ENCODE results near the gene TAPBP. TPM values are rescaled to one million over a fixed set of nuclear protein-coding genes. Genes with fewer than 3 reads are reported as not detected.

TAPBP gene
- polyA plus RNA-seq, 2 of the 4 experiments (the other 2 are of a cell fraction): 16.8 to 37.5 TPM

DNA sequence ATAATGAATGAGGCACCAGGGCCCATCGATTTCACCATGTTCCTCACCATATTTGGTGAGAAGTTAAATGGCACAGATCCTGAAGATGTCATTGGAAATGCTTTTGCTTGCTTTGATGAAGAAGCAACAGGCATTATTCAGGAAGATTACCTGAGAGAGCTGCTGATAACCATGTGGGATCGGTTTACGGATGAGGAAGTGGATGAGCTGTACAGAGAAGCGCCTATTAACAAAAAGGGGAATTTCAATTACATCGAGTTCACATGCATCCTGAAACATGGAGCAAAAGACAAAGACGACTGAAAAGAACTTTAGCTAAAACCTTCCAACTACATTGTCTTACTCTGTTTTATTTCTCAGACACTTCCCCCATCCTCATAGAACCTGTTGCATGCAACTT, 25.3 kb upstream of the TAPBP start:
- TF ChIP-seq, protein P1, sequence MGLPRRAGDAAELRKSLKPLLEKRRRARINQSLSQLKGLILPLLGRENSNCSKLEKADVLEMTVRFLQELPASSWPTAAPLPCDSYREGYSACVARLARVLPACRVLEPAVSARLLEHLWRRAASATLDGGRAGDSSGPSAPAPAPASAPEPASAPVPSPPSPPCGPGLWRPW (IDR thresholded peaks at IDR 0.05): no peak
- ChIA-PET POLR2A (no interaction called here), CTCF (interaction anchor here (0.8 kb wide), 1 partner anchor 9 kb away, joined by 3 read pairs; no protein-coding TSS in a partner anchor)
- no peak for FAIRE-seq
- no peak for DNase-seq (ENCODE audit: low read depth in 1 of 2, low spot score in 1 of 2)
- WGBS (ENCODE audit: missing lambda C conversion rate): 75% methylated on average over 6 of the region's 6 CpGs
- no peak for ATAC-seq
- no peak overlapping the region for H3K4me2 ChIP-seq
- H3K4me3 ChIP-seq: no peak overlapping the region
- H3K9me3 ChIP-seq: no peaks in the 10 kb centered on the region
- no peak overlapping the region for H3K27ac ChIP-seq
- H3K4me1 ChIP-seq: no peaks in the 10 kb centered on the region

DNA sequence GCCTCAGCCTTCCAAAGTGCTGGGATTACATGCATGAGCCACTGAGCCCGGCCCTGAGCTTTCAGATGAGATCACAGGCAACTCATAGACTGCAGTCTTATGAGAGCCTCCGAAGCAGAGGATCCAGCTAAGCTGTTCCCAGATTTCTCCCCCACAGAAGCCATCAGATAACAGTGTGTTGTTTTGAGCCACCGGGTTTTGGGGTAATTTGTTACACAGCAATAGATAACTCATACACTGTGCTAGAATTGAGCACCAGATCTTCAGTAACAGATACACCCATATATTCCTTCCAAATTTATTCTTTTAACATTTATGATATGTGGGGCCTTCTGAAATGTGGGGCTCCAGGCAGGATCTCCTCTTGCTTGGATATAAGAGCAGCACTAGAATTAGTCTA, 22.6 kb upstream of the TAPBP start:
- ATAC-seq: no peak
- Histone ChIP-seq H3K9me3 (no peaks in the 10 kb centered on the region), H3K4me1 (no peaks in the 10 kb centered on the region), H3K4me2 (no peak overlapping the region), H3K27ac (no peak overlapping the region), H3K4me3 (no peak overlapping the region)
- ChIA-PET CTCF (interaction anchor here (5.8 kb wide), 1 partner anchor 8 kb away, joined by 24 read pairs; no protein-coding TSS in a partner anchor), POLR2A (no interaction called here)
- no peak for FAIRE-seq
- WGBS (ENCODE audit: missing lambda C conversion rate): 52% methylated on average over 3 of the region's 3 CpGs
- DNase-seq (ENCODE audit: low read depth in 1 of 2, low spot score in 1 of 2): no peak
- no peak for TF ChIP-seq PHF8 (IDR thresholded peaks at IDR 0.05; ENCODE audit: borderline replicate concordance, low read depth)

- no peaks in the 10 kb centered on the region for H3K4me1 ChIP-seq
- POLR2A ChIA-PET: no interaction called here
- FAIRE-seq (no peak), DNase-seq (ENCODE audit: low read depth in 1 of 2, low spot score in 1 of 2) (no peak), ATAC-seq (no peak)
- CTCF ChIA-PET: interaction anchor here (5.8 kb wide), 1 partner anchor 9 kb away, joined by 24 read pairs; no protein-coding TSS in a partner anchor
- H3K4me2 ChIP-seq: no peak overlapping the region
- no peak overlapping the region for H3K27ac ChIP-seq
- TF ChIP-seq NFE2L2 (conservative IDR thresholded peaks at IDR 0.05; ENCODE audit: low read length) (no peak), MAX (IDR thresholded peaks at IDR 0.05) (no peak), RAD21 (conservative IDR thresholded peaks at IDR 0.05 in 1 of 2, IDR thresholded peaks at IDR 0.05 in 1 of 2) (no peak), PBX3 (IDR thresholded peaks at IDR 0.05) (no peak), CHD2 (IDR thresholded peaks at IDR 0.05; ENCODE audit: low read length, partially characterized antibody) (no peak), EP300 (IDR thresholded peaks at IDR 0.05) (no peak), GATA3 (IDR thresholded peaks at IDR 0.05; ENCODE audit: borderline replicate concordance) (no peak), ATOH8 (CRISPR knock-in tag; IDR thresholded peaks at IDR 0.05; ENCODE audit: low read depth) (no peak), MAZ (IDR thresholded peaks at IDR 0.05; ENCODE audit: borderline replicate concordance, low read depth, low read length) (no peak)
- TF ChIP-seq, protein P2, sequence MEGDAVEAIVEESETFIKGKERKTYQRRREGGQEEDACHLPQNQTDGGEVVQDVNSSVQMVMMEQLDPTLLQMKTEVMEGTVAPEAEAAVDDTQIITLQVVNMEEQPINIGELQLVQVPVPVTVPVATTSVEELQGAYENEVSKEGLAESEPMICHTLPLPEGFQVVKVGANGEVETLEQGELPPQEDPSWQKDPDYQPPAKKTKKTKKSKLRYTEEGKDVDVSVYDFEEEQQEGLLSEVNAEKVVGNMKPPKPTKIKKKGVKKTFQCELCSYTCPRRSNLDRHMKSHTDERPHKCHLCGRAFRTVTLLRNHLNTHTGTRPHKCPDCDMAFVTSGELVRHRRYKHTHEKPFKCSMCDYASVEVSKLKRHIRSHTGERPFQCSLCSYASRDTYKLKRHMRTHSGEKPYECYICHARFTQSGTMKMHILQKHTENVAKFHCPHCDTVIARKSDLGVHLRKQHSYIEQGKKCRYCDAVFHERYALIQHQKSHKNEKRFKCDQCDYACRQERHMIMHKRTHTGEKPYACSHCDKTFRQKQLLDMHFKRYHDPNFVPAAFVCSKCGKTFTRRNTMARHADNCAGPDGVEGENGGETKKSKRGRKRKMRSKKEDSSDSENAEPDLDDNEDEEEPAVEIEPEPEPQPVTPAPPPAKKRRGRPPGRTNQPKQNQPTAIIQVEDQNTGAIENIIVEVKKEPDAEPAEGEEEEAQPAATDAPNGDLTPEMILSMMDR (IDR thresholded peaks at IDR 0.05): no peak
- TF ChIP-seq, protein P1 (IDR thresholded peaks at IDR 0.05): no peak
- no peaks in the 10 kb centered on the region for H3K9me3 ChIP-seq
- WGBS (ENCODE audit: missing lambda C conversion rate): 65% methylated on average over 4 of the region's 4 CpGs
- no peak overlapping the region for H3K4me3 ChIP-seq
Observed at GRCh38 chr6:33335916-33336315, 22.0 kb upstream of the TAPBP start.

- 85% methylated on average over 4 of the region's 4 CpGs for WGBS (ENCODE audit: missing lambda C conversion rate)
- TF ChIP-seq, protein P2 (IDR thresholded peaks at IDR 0.05): no peak
- TF ChIP-seq GATA3 (IDR thresholded peaks at IDR 0.05; ENCODE audit: borderline replicate concordance) (no peak), TP53 (CRISPR knock-in tag; IDR thresholded peaks at IDR 0.05) (no peak), POLR2AphosphoS2 (conservative IDR thresholded peaks at IDR 0.05; ENCODE audit: low read length) (no peak), BCL3 (IDR thresholded peaks at IDR 0.05) (no peak), TFCP2L1 (CRISPR knock-in tag; IDR thresholded peaks at IDR 0.05) (no peak), KDM5A (IDR thresholded peaks at IDR 0.05) (no peak), ZNF302 (CRISPR knock-in tag; IDR thresholded peaks at IDR 0.05) (no peak), HOXA7 (CRISPR knock-in tag; IDR thresholded peaks at IDR 0.05) (no peak), PBX3 (IDR thresholded peaks at IDR 0.05) (no peak)
Observed at GRCh38 chr6:33333666-33334065, 19.8 kb upstream of the TAPBP start.

More at GRCh38 chr6:33333666-33334065, 19.8 kb upstream of the TAPBP start:
- POLR2A ChIA-PET: interaction anchor here (0.8 kb wide), 1 partner anchor 16 kb away, joined by 3 read pairs; the partner anchor contains the start of gene ZBTB22
- no peak for DNase-seq (ENCODE audit: low read depth in 1 of 2, low spot score in 1 of 2)
- no peak for FAIRE-seq
- ATAC-seq: no peak
- H3K4me1 ChIP-seq: no peaks in the 10 kb centered on the region
- no peak overlapping the region for H3K4me3 ChIP-seq
- no peak overlapping the region for H3K4me2 ChIP-seq
- H3K9me3 ChIP-seq: no peaks in the 10 kb centered on the region
- no peak overlapping the region for H3K27ac ChIP-seq
- CTCF ChIA-PET: interaction anchor here (0.6 to 5.8 kb wide), 2 partner anchors 11 to 219 kb away, joined by 4 to 24 read pairs; no protein-coding TSS in a partner anchor
